ENCODE data around the gene ANKRD50. TPM values are rescaled to one million over a fixed set of nuclear protein-coding genes. Genes with fewer than 3 reads are reported as not detected.

Gene ANKRD50
- total RNA-seq, 1 experiment from 2014 or later, result 16.5 TPM

- TF ChIP-seq CTCF (IDR thresholded peaks at IDR 0.05 in 2 of 3, conservative IDR thresholded peaks at IDR 0.05 in 1 of 3; ENCODE audit: borderline replicate concordance in 1 of 3, insufficient read depth in 1 of 3, low read depth in 2 of 3, low read length in 2 of 3) (no peak), ELF1 (IDR thresholded peaks at IDR 0.05; ENCODE audit: borderline replicate concordance, low read depth) (no peak; the same call in 1 of the 2 replicates)
Observed at GRCh38 chr4:124631760-124632159, 80.8 kb downstream of the ANKRD50 start (continued).

- Histone ChIP-seq H3K4me1 (ENCODE audit: control insufficient read depth in 1 of 2, insufficient read depth in 2 of 2, low read length in 2 of 2) (peaks cover 18 to 26% of the 10 kb centered on the region in 2 experiments), H3K9ac (ENCODE audit: low read length) (no peak overlapping the region), H3K36me3 (ENCODE audit: control insufficient read depth in 1 of 2, insufficient read depth in 2 of 2, low read length in 2 of 2) (no peaks in the 10 kb centered on the region), H3K27me3 (ENCODE audit: insufficient read depth, low read length) (no peaks in the 10 kb centered on the region), H3K9me2 (ENCODE audit: insufficient read depth) (no peaks in the 10 kb centered on the region), H4K20me1 (ENCODE audit: insufficient read depth) (no peaks in the 10 kb centered on the region), H3K4me3 (replicated peaks in 1 of 2; ENCODE audit: low read depth in 1 of 2, low read length in 2 of 2) (no peak overlapping the region), H2AFZ (ENCODE audit: low read depth, low read length, poor library complexity, severe bottlenecking) (no peak overlapping the region), H3K27ac (ENCODE audit: low read depth, low read length) (no peak overlapping the region), H3K79me2 (ENCODE audit: insufficient read depth, low read length) (no peaks in the 10 kb centered on the region), H3K9me3 (ENCODE audit: control insufficient read depth in 1 of 2, insufficient read depth in 1 of 2, low read depth in 1 of 2, low read length in 2 of 2) (no peaks in the 10 kb centered on the region), H3K4me2 (ENCODE audit: low read length) (no peak overlapping the region)
- intact Hi-C loops (cut with micrococcal nuclease), result no loop called here
- RAD21 ChIA-PET (ENCODE audit: low non-redundant PET in 1 of 2, low total read pairs in 2 of 2, uncharacterized antibody in 2 of 2, unreplicated experiment in 2 of 2), result no interaction called here
- no TSS peak for BruUV-seq (replicated peaks)
- POLR2A ChIA-PET, result no interaction called here
- CTCF ChIA-PET, result no interaction called here
- no peak for TF ChIP-seq EGR1 (IDR thresholded peaks at IDR 0.05; ENCODE audit: low read depth)
- TF ChIP-seq EZH2 (IDR thresholded peaks at IDR 0.05), result no peak
- no peak for TF ChIP-seq SIN3A (IDR thresholded peaks at IDR 0.05; ENCODE audit: low read depth)
- no peak for TF ChIP-seq TCF7L2 (IDR thresholded peaks at IDR 0.05; ENCODE audit: borderline replicate concordance, extremely low read depth, insufficient read depth, insufficient read length)
- no peak for TF ChIP-seq EZH2phosphoT487 (IDR thresholded peaks at IDR 0.05; ENCODE audit: borderline replicate concordance)
- no peak for TF ChIP-seq POLR2AphosphoS5 (IDR thresholded peaks at IDR 0.05; ENCODE audit: low read depth, low read length)
- TF ChIP-seq ZNF274 (IDR thresholded peaks at IDR 0.05; ENCODE audit: low read depth, low read length), result no peak
- TF ChIP-seq RAD21 (IDR thresholded peaks at IDR 0.05; ENCODE audit: low read depth), result no peak
- no peak for TF ChIP-seq SP1 (IDR thresholded peaks at IDR 0.05; ENCODE audit: low read depth)
- no peak for TF ChIP-seq YY1 (IDR thresholded peaks at IDR 0.05; ENCODE audit: extremely low read depth, insufficient replicate concordance, low read depth, low read length)
- DNase-seq (ENCODE audit: low read depth, low spot score) (no peak), ATAC-seq (no peak)
Observed at GRCh38 chr4:124629681-124630080, 82.9 kb downstream of the ANKRD50 start.

All from HCT116 (cell line).